Sigmoid colon (tissue), 7 donors: Measurements from ENCODE around the gene SCT. TPM values are rescaled to one million over a fixed set of nuclear protein-coding genes. Genes with fewer than 3 reads are reported as not detected.

ENCODE experiments used
- DNase-seq: peaks from one replicate; pipeline ENCODE4 v3.0.0-alpha.2; 2019
- H3K27ac ChIP-seq, 4 donors: fragments of 200-600 bp; sonication (generic); one replicate each; pipeline ENCODE4 v1.5.1; 2016 to 2019; ENCODE audit warnings: mild to moderate bottlenecking in 1 of 4
- H3K27me3 ChIP-seq, 3 donors: fragments of 200-600 bp; sonication (generic); one replicate each; pipeline ENCODE4 v1.5.1; 2019; ENCODE audit warnings: mild to moderate bottlenecking in 1 of 3
- H3K36me3 ChIP-seq, 4 donors: fragments of 200-600 bp; sonication (generic); one replicate each; pipeline ENCODE4 v1.5.1; 2016 to 2019
- H3K4me1 ChIP-seq, 4 donors: fragments of 200-600 bp; sonication (generic); one replicate each; pipeline ENCODE4 v1.5.1; 2017 to 2019
- H3K4me3 ChIP-seq, 4 donors: fragments of 200-600 bp; sonication (generic); one replicate each; pipeline ENCODE4 v1.5.1; 2017 to 2019; ENCODE audit warnings: mild to moderate bottlenecking in 2 of 4, moderate library complexity in 1 of 4
- H3K9me3 ChIP-seq, 4 donors: fragments of 200-600 bp in 3 of 4; sonication (generic) in 3 of 4; one replicate each; pipeline versions ENCODE4 v1.5.1 to v1.6.1; 2013 to 2019
- CTCF ChIP-seq, 4 experiments: fragments of 450-650 bp in 3 of 4; fragments of 200-600 bp in 1 of 4; IDR thresholded peaks; one replicate each; pipeline ENCODE4 v1.5.1; 2016 to 2019; ENCODE audit warnings: antibody characterized with exemption in 4 of 4, mild to moderate bottlenecking in 3 of 4, moderate library complexity in 2 of 4
- EP300 ChIP-seq, 4 donors: sonication (generic); formaldehyde crosslinking; IDR thresholded peaks; one replicate each; pipeline ENCODE4 v1.6.1; 2017; ENCODE audit warnings: antibody characterized with exemption in 4 of 4
- POLR2A ChIP-seq, 2 donors: fragments of 450-650 bp; IDR thresholded peaks; one replicate each; pipeline ENCODE4 v1.6.1; 2016; ENCODE audit warnings: antibody characterized with exemption in 2 of 2, mild to moderate bottlenecking in 2 of 2, moderate library complexity in 2 of 2
- POLR2AphosphoS5 ChIP-seq, 4 donors: sonication (generic); formaldehyde crosslinking; IDR thresholded peaks; one replicate each; pipeline ENCODE4 v1.6.1; 2017; ENCODE audit warnings: antibody characterized with exemption in 4 of 4
- WGBS, 2 donors: extraction: QIAGEN DNeasy Blood & Tissue Kit; methylation state at CpG; one replicate each; pipeline ENCODE4 v1.1.7; 2013; 5-methylcytosine and 5-hydroxymethylcytosine counted together
- intact Hi-C: fragments of 100-400 bp; cut with DNase I; formaldehyde crosslinking; loops from one replicate; pipeline ENCODE4 v1.15.1; 2023
- polyA plus RNA-seq, 3 donors: library from polyadenylated mRNA; stranded (reverse); fragments of 200-250 nt; gene quantifications; one replicate each; pipeline ENCODE4 v1.2.3, GENCODE V29; 2013
- total RNA-seq, 4 donors: library from RNA; depleted of rRNA; stranded (reverse); fragments of >200 nt; gene quantifications; one replicate each; pipeline ENCODE4 v1.1.0, GENCODE V29; 2016
- donor health status: healthy with polysubstance abuse.
- donor health status: Bipolar disorder and iron deficiency.
- donor health status: healthy.

SCT gene
- total and polyA plus RNA-seq, 7 donors, result 1.1 TPM; not detected in 6

DNA sequence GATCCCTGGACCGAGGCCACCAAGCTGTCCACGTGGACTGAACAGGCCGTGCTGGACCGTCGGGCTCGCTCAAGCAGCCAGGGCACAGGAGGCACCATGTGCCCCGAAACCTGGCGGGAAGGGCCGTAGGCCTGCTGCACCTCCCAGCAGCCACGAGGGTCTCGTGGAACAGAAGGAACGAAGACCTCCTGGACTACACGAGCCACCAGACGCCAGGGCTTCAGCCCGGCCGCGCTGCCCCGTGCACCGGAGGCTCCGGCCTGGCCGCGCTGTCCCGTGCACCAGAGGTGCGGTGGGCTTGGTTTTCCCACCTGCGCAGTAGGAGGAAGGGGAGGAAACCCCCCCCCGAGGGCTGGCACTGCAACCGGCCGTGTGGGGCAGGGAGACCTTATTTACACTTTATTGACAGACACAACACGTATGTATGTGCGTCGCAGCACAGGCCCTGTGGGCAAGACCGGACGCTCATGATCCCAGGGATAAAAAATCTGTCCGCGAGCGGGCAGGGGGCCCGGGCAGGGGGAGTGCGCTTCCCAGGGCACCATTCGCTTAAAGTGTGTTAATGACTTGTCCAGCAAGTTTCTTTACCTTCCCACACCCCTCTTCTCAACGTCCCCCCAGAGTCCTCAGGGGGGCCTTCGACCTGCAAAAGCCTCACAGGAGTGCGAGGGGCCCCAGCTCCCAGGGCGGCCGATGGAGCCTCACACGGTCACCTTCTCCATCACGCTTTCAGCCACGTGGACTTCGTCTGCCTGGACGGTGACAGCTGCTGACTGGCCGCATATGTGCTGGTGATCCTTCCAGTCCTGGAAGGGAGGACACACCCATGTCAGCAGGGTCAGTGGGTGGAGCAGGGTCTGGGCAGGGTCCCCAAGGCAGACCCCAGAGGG, 17.1 kb upstream of the SCT start:
- Histone ChIP-seq H3K4me3 (no peak overlapping the region), H3K27me3 (peaks cover 3 to 16% (median 3%) of the 10 kb centered on the region in 3 donors), H3K36me3 (peaks cover 0 to 33% (median 2%) of the 10 kb centered on the region in 4 donors), H3K4me1 (peaks cover 0 to 12% (median 11%) of the 10 kb centered on the region in 4 donors), H3K27ac (no peak overlapping the region), H3K9me3 (no peaks in the 10 kb centered on the region)
- intact Hi-C loops, result no loop called here
- WGBS, 2 donors, result 89 to 91% methylated on average over 50 of the region's 50 CpGs
- no peak for TF ChIP-seq EP300 (IDR thresholded peaks at IDR 0.05)
- no peak for TF ChIP-seq POLR2AphosphoS5 (IDR thresholded peaks at IDR 0.05)
- no peak for DNase-seq

- peaks cover 0 to 16% (median 14%) of the 10 kb centered on the region in 4 donors for H3K4me1 ChIP-seq
- no peaks in the 10 kb centered on the region for H3K9me3 ChIP-seq
- H3K27ac ChIP-seq, result no peak overlapping the region
- no peak for DNase-seq
- peaks cover 5 to 23% (median 7%) of the 10 kb centered on the region in 3 donors for H3K27me3 ChIP-seq
- intact Hi-C loops, result no loop called here
- H3K4me3 ChIP-seq, result no peak overlapping the region
- peaks cover 0 to 33% (median 2%) of the 10 kb centered on the region in 4 donors for H3K36me3 ChIP-seq
- TF ChIP-seq EP300 (IDR thresholded peaks at IDR 0.05) (no peak), POLR2A (IDR thresholded peaks at IDR 0.05) (no peak), CTCF (IDR thresholded peaks at IDR 0.05) (no peak), POLR2AphosphoS5 (IDR thresholded peaks at IDR 0.05) (no peak)
- 90 to 97% methylated on average over 9 of the region's 9 CpGs for WGBS, 2 donors
These were observed 16.4 kb upstream of the SCT start for GRCh38 chr11:643366-643765.

- Histone ChIP-seq H3K9me3 (no peaks in the 10 kb centered on the region), H3K27me3 (peaks cover 8 to 38% (median 11%) of the 10 kb centered on the region in 3 donors), H3K27ac (no peak overlapping the region), H3K4me3 (no peak overlapping the region), H3K4me1 (peaks cover 0 to 27% (median 25%) of the 10 kb centered on the region in 4 donors), H3K36me3 (peaks cover 0 to 33% (median 2%) of the 10 kb centered on the region in 4 donors)
- intact Hi-C loops, result no loop called here
- WGBS, 2 donors, result 93 to 94% methylated on average over 19 of the region's 19 CpGs
- DNase-seq, result no peak
- no peak for TF ChIP-seq EP300 (IDR thresholded peaks at IDR 0.05)
These were observed 14.9 kb upstream of the SCT start for GRCh38 chr11:641806-642370.

DNA sequence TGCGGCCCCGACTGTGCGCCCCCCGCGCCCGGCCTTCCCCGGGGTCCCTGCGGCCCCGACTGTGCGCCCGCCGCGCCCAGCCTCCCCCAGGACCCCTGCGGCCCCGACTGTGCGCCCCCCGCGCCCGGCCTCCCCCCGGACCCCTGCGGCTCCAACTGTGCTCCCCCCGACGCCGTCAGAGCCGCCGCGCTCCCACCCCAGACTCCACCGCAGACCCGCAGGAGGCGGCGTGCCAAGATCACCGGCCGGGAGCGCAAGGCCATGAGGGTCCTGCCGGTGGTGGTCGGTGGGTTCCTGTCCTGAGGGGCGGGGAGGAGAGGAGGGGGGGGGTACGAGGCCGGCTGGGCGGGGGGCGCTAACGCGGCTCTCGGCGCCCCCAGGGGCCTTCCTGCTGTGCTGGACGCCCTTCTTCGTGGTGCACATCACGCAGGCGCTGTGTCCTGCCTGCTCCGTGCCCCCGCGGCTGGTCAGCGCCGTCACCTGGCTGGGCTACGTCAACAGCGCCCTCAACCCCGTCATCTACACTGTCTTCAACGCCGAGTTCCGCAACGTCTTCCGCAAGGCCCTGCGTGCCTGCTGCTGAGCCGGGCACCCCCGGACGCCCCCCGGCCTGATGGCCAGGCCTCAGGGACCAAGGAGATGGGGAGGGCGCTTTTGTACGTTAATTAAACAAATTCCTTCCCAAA, 13.2 kb upstream of the SCT start:
- Histone ChIP-seq H3K27ac (no peak overlapping the region), H3K27me3 (peaks cover 8 to 42% (median 11%) of the 10 kb centered on the region in 3 donors), H3K9me3 (no peaks in the 10 kb centered on the region), H3K36me3 (peaks cover 0 to 33% (median 2%) of the 10 kb centered on the region in 4 donors), H3K4me3 (no peak overlapping the region), H3K4me1 (peaks cover 0 to 34% (median 32%) of the 10 kb centered on the region in 4 donors)
- 26 to 67% methylated on average over 69 of the region's 69 CpGs for WGBS, 2 donors
- DNase-seq, result no peak
- intact Hi-C loops, result no loop called here
- TF ChIP-seq EP300 (IDR thresholded peaks at IDR 0.05) (no peak), CTCF (IDR thresholded peaks at IDR 0.05) (no peak), POLR2AphosphoS5 (IDR thresholded peaks at IDR 0.05) (no peak), POLR2A (IDR thresholded peaks at IDR 0.05) (no peak)

- no peak for DNase-seq
- WGBS, 2 donors, result 8 to 11% methylated on average over 80 of the region's 80 CpGs
- intact Hi-C loops, result no loop called here
- Histone ChIP-seq H3K4me3 (no peak overlapping the region), H3K27ac (no peak overlapping the region), H3K9me3 (no peaks in the 10 kb centered on the region), H3K36me3 (peaks cover 0 to 32% (median 2%) of the 10 kb centered on the region in 4 donors), H3K27me3 (peaks cover 8 to 42% (median 11%) of the 10 kb centered on the region in 3 donors), H3K4me1 (peaks cover 0 to 34% (median 32%) of the 10 kb centered on the region in 4 donors)
- TF ChIP-seq EP300 (IDR thresholded peaks at IDR 0.05), result no peak
- no peak for TF ChIP-seq POLR2A (IDR thresholded peaks at IDR 0.05)
These were observed 12.5 kb upstream of the SCT start for GRCh38 chr11:639332-639955.
